Osteoblast (primary cell): ENCODE results near the gene SLC19A3. TPM values are rescaled to one million over a fixed set of nuclear protein-coding genes. Genes with fewer than 3 reads are reported as not detected.
"Not testable (repeated sequence)": the region's sequence is repeated elsewhere in the genome, so short reads cannot be mapped to it uniquely, and the experiment has no call there.

ENCODE experiments used
- DNase-seq: peaks from one replicate; pipeline ENCODE4 v3.0.0; 2011; ENCODE audit warnings: low spot score, mixed read lengths; ENCODE audit not compliant: insufficient read length; ENCODE audit errors: missing footprints
- H2AFZ ChIP-seq: 2 replicates; pipeline ENCODE4 v1.6.0; 2011; ENCODE audit warnings: mild to moderate bottlenecking, low read length
- H3K27ac ChIP-seq: 2 replicates; pipeline ENCODE4 v1.5.1; 2011; ENCODE audit warnings: mild to moderate bottlenecking, low read depth, low read length, moderate library complexity
- H3K27me3 ChIP-seq: 2 replicates; pipeline ENCODE4 v1.6.0; 2012; ENCODE audit warnings: mild to moderate bottlenecking, control low read depth, inconsistent platforms, low read length, moderate library complexity; ENCODE audit not compliant: insufficient read depth
- H3K36me3 ChIP-seq: 2 replicates; pipeline ENCODE4 v1.5.1; 2011; ENCODE audit warnings: mild to moderate bottlenecking, low read length, control low read depth, moderate library complexity; ENCODE audit not compliant: insufficient read depth
- H3K4me1 ChIP-seq: 2 replicates; pipeline ENCODE4 v1.5.1; 2011; ENCODE audit warnings: mild to moderate bottlenecking, low read length, control low read depth, moderate library complexity; ENCODE audit not compliant: insufficient read depth
- H3K4me2 ChIP-seq: 2 replicates; pipeline ENCODE4 v1.6.0; 2011; ENCODE audit warnings: mild to moderate bottlenecking, low read length; ENCODE audit not compliant: insufficient read depth
- H3K4me3 ChIP-seq: fragments of 200-600 bp; sonication (generic); 3 replicates; pipeline ENCODE4 v1.5.1; 2012; ENCODE audit warnings: mild to moderate bottlenecking, low read length, inconsistent platforms; ENCODE audit not compliant: insufficient read depth
- H3K79me2 ChIP-seq: 2 replicates; pipeline ENCODE4 v1.6.0; 2012; ENCODE audit warnings: mild to moderate bottlenecking, low read length, control low read depth, inconsistent platforms; ENCODE audit not compliant: insufficient read depth
- H3K9me3 ChIP-seq: 2 replicates; pipeline ENCODE4 v1.5.1; 2011; ENCODE audit warnings: low read depth, low read length, control low read depth
- H4K20me1 ChIP-seq: 2 replicates; pipeline ENCODE4 v1.6.0; 2012; ENCODE audit warnings: mild to moderate bottlenecking, low read length, control low read depth; ENCODE audit not compliant: insufficient read depth
- total RNA-seq: library from RNA; depleted of rRNA; stranded (reverse); fragments of >200 nt; gene quantifications from 2 replicates; pipeline ENCODE4 v1.2.3, GENCODE V29; 2012
- TF ChIP-seq, protein P1 (sequence below): IDR thresholded peaks from 2 replicates; pipeline ENCODE4 v1.5.1; 2011; ENCODE audit warnings: mild to moderate bottlenecking, low read depth, low read length, moderate library complexity; ENCODE audit errors: extremely low read depth

SLC19A3 gene
- total RNA-seq, 1 donor, result 0.36 TPM

DNA sequence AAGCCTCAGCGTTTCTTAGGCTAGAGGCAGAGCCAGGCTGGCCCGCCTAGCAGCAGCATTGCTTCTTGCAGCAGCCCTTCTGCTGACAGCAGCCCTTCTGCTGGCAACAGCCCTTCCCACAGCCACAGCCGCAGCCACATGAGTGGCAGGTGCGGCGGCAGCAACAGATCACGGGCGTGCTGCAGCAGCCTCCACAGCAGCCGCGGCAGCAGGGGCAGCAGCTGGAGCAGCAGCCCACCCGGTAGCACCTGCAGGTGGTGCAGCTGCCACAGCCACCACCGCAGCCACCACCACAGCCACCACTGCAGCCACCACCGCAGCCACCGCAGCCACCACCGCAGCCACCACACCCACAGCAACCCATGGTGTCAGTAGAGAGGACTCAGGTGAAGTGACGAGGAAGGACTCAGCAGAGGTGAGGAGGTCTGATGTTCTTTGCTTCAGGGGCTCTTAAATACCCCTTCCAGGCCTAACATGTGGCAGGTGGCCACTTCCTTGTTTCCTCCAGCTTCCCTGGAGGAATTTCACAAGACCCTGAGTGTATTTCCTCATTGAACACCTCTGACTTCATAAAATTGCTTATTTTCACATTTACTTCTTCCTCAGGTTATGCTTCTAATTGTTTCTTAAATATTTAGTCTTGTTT lies 6.7 kb upstream of the SLC19A3 start, which contains the start of gene SCYGR6:
Gene SCYGR6 (minus strand): TSS at position 364 of the 646 bp plus-strand sequence. CDS start 0 bp downstream, at position 364.
- no peaks in the 10 kb centered on the region for H3K27me3 ChIP-seq
- DNase-seq, result no peak
- H2AFZ ChIP-seq, result no peak within 1 kb of the TSS
- H3K4me1 ChIP-seq, result no peaks in the 10 kb centered on the region
- no peaks in the 10 kb centered on the region for H4K20me1 ChIP-seq
- no peaks in the 10 kb centered on the region for H3K79me2 ChIP-seq
- H3K36me3 ChIP-seq, result no peaks in the 10 kb centered on the region
- no peak within 1 kb of the TSS for H3K4me3 ChIP-seq
- H3K4me2 ChIP-seq, result no peak within 1 kb of the TSS
- TF ChIP-seq, protein P1, sequence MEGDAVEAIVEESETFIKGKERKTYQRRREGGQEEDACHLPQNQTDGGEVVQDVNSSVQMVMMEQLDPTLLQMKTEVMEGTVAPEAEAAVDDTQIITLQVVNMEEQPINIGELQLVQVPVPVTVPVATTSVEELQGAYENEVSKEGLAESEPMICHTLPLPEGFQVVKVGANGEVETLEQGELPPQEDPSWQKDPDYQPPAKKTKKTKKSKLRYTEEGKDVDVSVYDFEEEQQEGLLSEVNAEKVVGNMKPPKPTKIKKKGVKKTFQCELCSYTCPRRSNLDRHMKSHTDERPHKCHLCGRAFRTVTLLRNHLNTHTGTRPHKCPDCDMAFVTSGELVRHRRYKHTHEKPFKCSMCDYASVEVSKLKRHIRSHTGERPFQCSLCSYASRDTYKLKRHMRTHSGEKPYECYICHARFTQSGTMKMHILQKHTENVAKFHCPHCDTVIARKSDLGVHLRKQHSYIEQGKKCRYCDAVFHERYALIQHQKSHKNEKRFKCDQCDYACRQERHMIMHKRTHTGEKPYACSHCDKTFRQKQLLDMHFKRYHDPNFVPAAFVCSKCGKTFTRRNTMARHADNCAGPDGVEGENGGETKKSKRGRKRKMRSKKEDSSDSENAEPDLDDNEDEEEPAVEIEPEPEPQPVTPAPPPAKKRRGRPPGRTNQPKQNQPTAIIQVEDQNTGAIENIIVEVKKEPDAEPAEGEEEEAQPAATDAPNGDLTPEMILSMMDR, result no peak
- H3K27ac ChIP-seq, result no peak within 1 kb of the TSS
- no peaks in the 10 kb centered on the region for H3K9me3 ChIP-seq

DNA sequence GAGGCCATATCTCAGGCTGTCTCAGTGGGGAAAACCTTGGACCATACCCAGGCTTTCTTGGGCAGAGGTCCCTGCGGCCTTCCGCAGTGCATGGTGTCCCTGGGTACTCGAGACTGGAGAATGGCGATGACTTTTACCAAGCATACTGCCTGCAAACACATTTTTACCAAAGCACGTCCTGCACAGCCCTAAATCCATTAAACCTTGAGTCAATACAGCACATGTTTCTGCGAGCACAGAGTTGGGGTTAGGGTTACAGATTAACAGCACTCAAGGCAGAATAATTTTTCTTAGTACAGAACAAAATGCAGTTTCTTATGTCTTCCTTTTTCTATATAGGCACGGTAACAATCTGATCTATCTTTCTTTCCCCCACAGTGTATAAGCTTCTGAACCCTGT lies 5.0 kb upstream of the SLC19A3 start:
- H3K9me3 ChIP-seq, H3K4me3 ChIP-seq, H2AFZ ChIP-seq, H4K20me1 ChIP-seq, H3K36me3 ChIP-seq, H3K79me2 ChIP-seq, H3K4me2 ChIP-seq, H3K4me1 ChIP-seq, H3K27ac ChIP-seq, DNase-seq, H3K27me3 ChIP-seq: not testable (repeated sequence)

DNA sequence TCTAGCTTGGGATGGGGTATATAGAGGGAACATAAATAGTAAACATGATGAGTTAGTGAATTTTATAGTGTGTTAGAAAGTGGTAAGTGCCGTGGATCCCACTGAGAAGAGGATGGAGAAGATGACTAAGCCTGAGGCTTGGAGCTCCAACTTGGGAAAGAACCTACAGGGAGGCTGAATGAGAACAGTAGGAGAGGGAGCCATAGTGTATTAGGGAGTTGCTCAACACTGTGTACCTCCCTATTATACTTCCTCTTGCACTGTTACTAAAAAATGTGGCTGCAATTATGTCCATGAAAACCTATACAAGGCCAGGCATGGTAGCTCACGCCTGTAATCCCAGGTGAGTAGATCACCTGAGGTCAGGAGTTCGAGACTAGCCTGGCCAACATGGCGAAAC lies 2.9 kb upstream of the SLC19A3 start:
- no peak overlapping the region for H3K4me2 ChIP-seq
- H4K20me1 ChIP-seq, result no peaks in the 10 kb centered on the region
- no peaks in the 10 kb centered on the region for H3K36me3 ChIP-seq
- no peak overlapping the region for H3K4me3 ChIP-seq
- H3K4me1 ChIP-seq, result peaks cover 4% of the 10 kb centered on the region
- no peak for DNase-seq
- no peak overlapping the region for H2AFZ ChIP-seq
- H3K27me3 ChIP-seq, result peaks cover 11% of the 10 kb centered on the region
- no peak overlapping the region for H3K27ac ChIP-seq
- H3K79me2 ChIP-seq, result no peaks in the 10 kb centered on the region
- TF ChIP-seq, protein P1, result no peak
- H3K9me3 ChIP-seq, result no peaks in the 10 kb centered on the region

DNA sequence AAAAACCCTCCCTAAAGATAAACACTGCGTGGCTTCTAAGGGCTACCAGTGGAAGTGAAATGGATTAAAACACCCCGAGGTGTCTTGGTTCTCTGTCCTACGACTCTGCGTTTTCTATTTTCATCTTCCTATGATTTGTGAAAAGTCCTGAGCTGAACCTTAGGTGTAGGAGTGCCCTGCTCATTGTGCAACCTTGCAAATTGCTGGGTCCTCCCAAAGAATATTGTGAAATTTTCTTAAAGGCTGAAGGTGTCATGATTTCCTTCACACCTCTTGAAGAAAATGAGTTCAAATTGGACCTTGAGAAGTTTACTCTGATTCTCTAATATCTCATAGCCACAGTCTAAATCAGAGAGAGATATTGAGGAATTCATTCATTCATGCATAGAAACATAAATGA lies 1.8 kb upstream of the SLC19A3 start:
- H3K4me3 ChIP-seq, result no peak overlapping the region
- no peak for DNase-seq

More for the DNA sequence above, 1.8 kb upstream of the SLC19A3 start:
- no peak overlapping the region for H3K4me2 ChIP-seq
- no peaks in the 10 kb centered on the region for H3K36me3 ChIP-seq
- H4K20me1 ChIP-seq, result no peaks in the 10 kb centered on the region
- H2AFZ ChIP-seq, result no peak overlapping the region
- H3K9me3 ChIP-seq, result no peaks in the 10 kb centered on the region
- TF ChIP-seq, protein P1, result no peak
- peaks cover 11% of the 10 kb centered on the region for H3K27me3 ChIP-seq
- no peak overlapping the region for H3K27ac ChIP-seq
- no peaks in the 10 kb centered on the region for H3K79me2 ChIP-seq
- peaks cover 4% of the 10 kb centered on the region for H3K4me1 ChIP-seq
